Calu3 (cell line): ENCODE data around the gene CCNG2. TPM values are rescaled to one million over a fixed set of nuclear protein-coding genes. Genes with fewer than 3 reads are reported as not detected.

ENCODE experiments used
- BruUV-seq: library from RNA; stranded (reverse); fragments of 400-500 nt; replicated peaks from 2 replicates; lab custom pipeline; 2021; lab: Mats Ljungman, UMichigan
- CTCF ChIA-PET: fragments of 300-600 bp; sonication (Branson Sonifier 250); formaldehyde crosslinking; loops from one replicate; lab custom pipeline; 2022; ENCODE audit warnings: antibody characterized with exemption; lab: Charles Lee
- DNase-seq: peaks from one replicate; pipeline ENCODE4 v3.0.0; 2022
- H3K27ac Mint-ChIP-seq: one replicate; pipeline ENCODE4 v1.8.0; 2022; ENCODE audit warnings: mixed read lengths; ENCODE audit not compliant: unreplicated experiment
- H3K27me3 Mint-ChIP-seq: one replicate; pipeline ENCODE4 v1.8.0; 2022; ENCODE audit warnings: mixed read lengths; ENCODE audit not compliant: unreplicated experiment
- H3K36me3 Mint-ChIP-seq: one replicate; pipeline ENCODE4 v1.8.0; 2022; ENCODE audit warnings: mild to moderate bottlenecking, moderate library complexity, mixed read lengths; ENCODE audit not compliant: insufficient read depth, unreplicated experiment
- H3K4me1 Mint-ChIP-seq: one replicate; pipeline ENCODE4 v1.8.0; 2022; ENCODE audit warnings: mild to moderate bottlenecking, low read depth, mixed read lengths; ENCODE audit not compliant: unreplicated experiment
- H3K4me3 Mint-ChIP-seq: one replicate; pipeline ENCODE4 v1.8.0; 2022; ENCODE audit warnings: mild to moderate bottlenecking, low read depth, moderate library complexity, mixed read lengths; ENCODE audit not compliant: unreplicated experiment
- H3K9me3 Mint-ChIP-seq: one replicate; pipeline ENCODE4 v1.8.0; 2022; ENCODE audit warnings: low read depth, mixed read lengths; ENCODE audit not compliant: unreplicated experiment
- intact Hi-C: fragments of 100-400 bp; cut with micrococcal nuclease; formaldehyde crosslinking; loops from one replicate; pipeline ENCODE4 v1.10.0; 2022; ENCODE audit not compliant: unreplicated experiment
- total RNA-seq: library from RNA; stranded (reverse); gene quantifications from 2 replicates; pipeline ENCODE4 v1.2.3, GENCODE V29; 2022
- TF ChIP-seq, protein P1 (sequence below): fragments of 200-600 bp; IDR thresholded peaks from one replicate; pipeline ENCODE4 v1.8.0; 2022; ENCODE audit warnings: antibody characterized with exemption; ENCODE audit not compliant: unreplicated experiment

CCNG2 gene
- total RNA-seq, 1 experiment from 2014 or later, result 25.2 TPM

DNA sequence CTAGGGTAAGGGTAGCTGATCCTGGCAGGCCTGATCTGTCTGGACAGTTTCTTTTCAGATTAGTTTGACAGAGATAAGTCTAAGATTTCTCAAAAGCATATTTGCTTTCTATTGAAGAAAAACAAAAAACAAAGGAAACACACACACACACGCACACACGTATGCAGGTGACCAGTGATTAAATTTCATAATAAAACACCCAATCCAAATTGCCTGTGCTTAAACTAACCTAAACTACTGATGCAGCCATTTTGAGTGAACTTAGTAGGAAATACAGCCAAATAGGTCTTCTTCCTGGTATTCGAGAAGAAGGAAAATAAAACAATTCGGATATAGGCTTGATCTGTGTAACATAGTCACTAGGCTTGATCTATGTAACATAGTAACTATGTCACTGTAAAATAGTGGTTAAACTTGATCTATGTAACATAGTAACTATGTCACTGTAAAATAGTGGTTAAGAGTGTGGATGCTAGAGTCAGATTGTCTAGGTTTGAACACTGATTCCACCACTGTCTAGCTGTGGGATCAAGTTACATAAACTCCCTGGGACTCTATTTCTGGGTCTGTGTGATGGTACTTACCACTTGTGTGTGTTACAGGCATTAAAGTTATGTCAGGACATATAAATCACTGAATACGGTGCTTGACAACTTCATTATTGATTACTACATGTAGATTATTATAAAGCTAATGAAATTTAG is 9.8 kb upstream of the CCNG2 start:
- Mint-ChIP-seq H3K27me3 (no peaks in the 10 kb centered on the region), H3K4me3 (no peak overlapping the region), H3K36me3 (no peaks in the 10 kb centered on the region), H3K27ac (no peak overlapping the region), H3K9me3 (no peaks in the 10 kb centered on the region), H3K4me1 (peaks cover 8% of the 10 kb centered on the region)
- CTCF ChIA-PET, result no interaction called here
- TF ChIP-seq, protein P1, sequence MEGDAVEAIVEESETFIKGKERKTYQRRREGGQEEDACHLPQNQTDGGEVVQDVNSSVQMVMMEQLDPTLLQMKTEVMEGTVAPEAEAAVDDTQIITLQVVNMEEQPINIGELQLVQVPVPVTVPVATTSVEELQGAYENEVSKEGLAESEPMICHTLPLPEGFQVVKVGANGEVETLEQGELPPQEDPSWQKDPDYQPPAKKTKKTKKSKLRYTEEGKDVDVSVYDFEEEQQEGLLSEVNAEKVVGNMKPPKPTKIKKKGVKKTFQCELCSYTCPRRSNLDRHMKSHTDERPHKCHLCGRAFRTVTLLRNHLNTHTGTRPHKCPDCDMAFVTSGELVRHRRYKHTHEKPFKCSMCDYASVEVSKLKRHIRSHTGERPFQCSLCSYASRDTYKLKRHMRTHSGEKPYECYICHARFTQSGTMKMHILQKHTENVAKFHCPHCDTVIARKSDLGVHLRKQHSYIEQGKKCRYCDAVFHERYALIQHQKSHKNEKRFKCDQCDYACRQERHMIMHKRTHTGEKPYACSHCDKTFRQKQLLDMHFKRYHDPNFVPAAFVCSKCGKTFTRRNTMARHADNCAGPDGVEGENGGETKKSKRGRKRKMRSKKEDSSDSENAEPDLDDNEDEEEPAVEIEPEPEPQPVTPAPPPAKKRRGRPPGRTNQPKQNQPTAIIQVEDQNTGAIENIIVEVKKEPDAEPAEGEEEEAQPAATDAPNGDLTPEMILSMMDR, result no peak
- intact Hi-C loops, result loop anchor here (5.0 kb wide), 1 partner anchor 50 kb away; no protein-coding TSS in a partner anchor
- no TSS peak for BruUV-seq
- DNase-seq, result no peak

DNA sequence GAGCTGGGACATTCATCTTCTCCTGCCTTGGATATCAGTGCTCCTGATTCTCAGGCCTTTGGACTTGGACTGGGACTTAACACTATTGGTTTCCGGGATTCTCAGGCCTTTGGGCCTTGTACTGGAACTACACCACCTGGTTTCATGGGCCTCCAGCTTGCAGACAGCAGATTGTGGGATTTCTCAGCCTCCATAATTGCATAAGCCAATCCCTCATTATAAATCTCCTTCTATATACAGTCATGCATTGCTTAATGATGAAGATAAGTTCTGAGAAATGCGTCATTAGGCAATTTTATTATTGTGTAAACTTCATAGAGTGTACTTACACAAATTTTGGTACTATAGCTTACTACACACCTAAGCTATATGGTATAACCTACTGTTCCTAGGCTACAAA is 8.9 kb upstream of the CCNG2 start:
- H3K9me3 Mint-ChIP-seq, result no peaks in the 10 kb centered on the region
- no peaks in the 10 kb centered on the region for H3K36me3 Mint-ChIP-seq
- DNase-seq, result no peak
- H3K27me3 Mint-ChIP-seq, result no peaks in the 10 kb centered on the region
- H3K4me1 Mint-ChIP-seq, result peaks cover 8% of the 10 kb centered on the region
- intact Hi-C loops, result loop anchor here (5.0 kb wide), 1 partner anchor 51 kb away; no protein-coding TSS in a partner anchor
- CTCF ChIA-PET, result no interaction called here
- no peak overlapping the region for H3K4me3 Mint-ChIP-seq
- TF ChIP-seq, protein P1, result no peak
- BruUV-seq, result no TSS peak
- H3K27ac Mint-ChIP-seq, result no peak overlapping the region

DNA sequence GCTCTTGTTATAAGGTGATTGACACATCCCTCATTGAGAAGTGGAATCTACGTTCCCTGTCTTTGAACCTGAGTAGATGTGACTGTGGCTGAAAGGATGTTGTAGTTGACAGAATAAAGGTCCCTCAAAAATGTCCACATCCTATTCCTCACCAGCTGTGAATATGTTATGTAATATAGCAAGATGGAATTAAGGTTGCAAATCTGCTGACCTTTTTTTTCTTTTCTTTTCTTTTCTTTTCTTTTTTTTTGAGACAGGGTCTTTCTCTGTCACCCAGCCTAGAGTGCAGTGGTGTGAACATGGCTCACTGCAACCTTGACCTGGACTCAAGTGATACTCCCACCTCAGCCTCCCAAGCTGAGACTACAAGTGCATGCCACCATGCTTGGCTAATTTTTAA is 7.2 kb upstream of the CCNG2 start:
- no peak for DNase-seq
- Mint-ChIP-seq H3K27ac (no peak overlapping the region), H3K9me3 (no peaks in the 10 kb centered on the region), H3K4me1 (peaks cover 8% of the 10 kb centered on the region), H3K4me3 (no peak overlapping the region), H3K27me3 (no peaks in the 10 kb centered on the region), H3K36me3 (no peaks in the 10 kb centered on the region)
- CTCF ChIA-PET, result no interaction called here
- intact Hi-C loops, result loop anchor here (5.0 kb wide), 1 partner anchor 52 kb away; no protein-coding TSS in a partner anchor
- TF ChIP-seq, protein P1, result no peak
- no TSS peak for BruUV-seq

DNA sequence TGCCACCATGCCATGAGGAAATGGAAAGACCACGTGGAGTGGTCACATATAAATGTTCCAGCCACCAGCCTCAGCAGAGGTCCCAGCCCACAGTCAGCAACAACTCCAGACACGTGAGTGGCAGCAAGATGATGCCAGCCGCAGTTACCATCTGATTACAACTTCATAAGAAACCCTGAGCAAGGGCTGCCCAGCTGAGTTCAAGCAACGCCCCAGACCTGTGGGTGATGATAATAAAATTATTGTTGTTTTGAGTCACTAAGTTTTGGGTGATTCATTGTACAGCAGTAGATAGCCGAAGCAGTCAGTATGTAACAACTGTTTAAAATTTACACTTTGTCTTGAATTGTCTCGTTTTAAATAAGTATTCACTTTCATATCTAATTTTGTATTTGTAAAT is 5.8 kb upstream of the CCNG2 start:
- peaks cover 14% of the 10 kb centered on the region for H3K4me1 Mint-ChIP-seq
- H3K27me3 Mint-ChIP-seq, result no peaks in the 10 kb centered on the region
- TF ChIP-seq, protein P1, result no peak
- intact Hi-C loops, result no loop called here
- no peaks in the 10 kb centered on the region for H3K9me3 Mint-ChIP-seq
- no TSS peak for BruUV-seq
- peaks cover 6% of the 10 kb centered on the region for H3K36me3 Mint-ChIP-seq
- CTCF ChIA-PET, result no interaction called here
- H3K4me3 Mint-ChIP-seq, result no peak overlapping the region
- DNase-seq, result no peak
- H3K27ac Mint-ChIP-seq, result no peak overlapping the region
